HS-27A (cell line): ENCODE results near the gene CLPTM1L.

Experiments used
- DNase-seq: peaks from one replicate; pipeline ENCODE4 v3.0.0-alpha.2; 2012; ENCODE audit warnings: low read depth, missing footprints

CLPTM1L gene

DNA sequence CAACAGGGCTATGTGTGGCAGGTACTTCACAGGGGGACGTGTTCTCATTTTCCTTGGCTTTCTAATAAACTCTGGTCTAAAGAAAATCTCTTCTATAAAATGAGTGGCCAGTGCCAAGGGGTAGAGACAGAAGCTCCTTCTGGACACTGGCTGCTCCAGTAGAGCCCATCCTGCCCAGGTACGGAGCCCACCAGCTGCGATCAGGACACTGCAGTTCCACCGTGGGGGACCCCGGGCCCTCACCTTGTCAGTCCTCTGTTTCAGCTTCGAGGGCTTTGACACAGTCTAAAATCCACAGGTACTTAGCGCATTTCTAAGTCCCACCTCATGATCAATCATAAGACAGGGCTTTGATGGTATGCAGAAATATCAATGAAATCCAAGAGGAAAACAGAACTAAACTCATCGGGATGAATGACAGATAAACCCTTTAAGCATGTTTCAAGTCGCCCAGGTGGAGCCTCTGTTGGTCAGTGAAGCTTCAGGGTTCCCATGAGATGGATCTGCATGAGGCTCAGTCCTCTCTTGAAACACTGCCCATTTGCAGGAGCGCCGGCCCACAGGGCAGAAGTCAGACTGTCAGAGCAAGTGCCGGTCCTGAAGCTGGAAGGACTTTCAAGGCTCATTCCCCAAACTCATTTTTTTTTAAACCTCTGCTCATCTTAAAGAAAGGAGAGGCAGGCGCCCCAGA is 29.7 kb downstream of the CLPTM1L start:
- no peak for DNase-seq

DNA sequence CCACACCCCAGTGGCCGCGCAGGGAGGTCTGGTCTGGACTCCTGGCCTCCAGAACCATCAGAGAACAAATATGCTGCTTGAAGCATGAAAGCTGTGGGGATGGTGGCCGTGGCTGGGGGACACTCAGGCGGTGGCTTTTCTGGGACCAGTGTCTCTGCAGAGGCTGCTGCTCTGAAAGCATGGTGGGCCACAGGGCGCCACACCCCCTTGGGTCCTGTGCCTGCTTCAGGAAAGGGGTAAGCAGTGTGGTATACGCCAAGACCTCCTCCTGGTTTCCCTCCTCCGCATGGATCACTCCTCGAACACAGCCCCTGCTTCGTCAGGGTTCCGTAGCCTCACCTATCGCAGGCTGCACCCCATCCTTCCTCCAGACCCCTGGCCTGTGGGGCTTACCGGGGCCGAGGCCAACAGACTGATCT is 30.3 kb downstream of the CLPTM1L start:
- DNase-seq: no peak

DNA sequence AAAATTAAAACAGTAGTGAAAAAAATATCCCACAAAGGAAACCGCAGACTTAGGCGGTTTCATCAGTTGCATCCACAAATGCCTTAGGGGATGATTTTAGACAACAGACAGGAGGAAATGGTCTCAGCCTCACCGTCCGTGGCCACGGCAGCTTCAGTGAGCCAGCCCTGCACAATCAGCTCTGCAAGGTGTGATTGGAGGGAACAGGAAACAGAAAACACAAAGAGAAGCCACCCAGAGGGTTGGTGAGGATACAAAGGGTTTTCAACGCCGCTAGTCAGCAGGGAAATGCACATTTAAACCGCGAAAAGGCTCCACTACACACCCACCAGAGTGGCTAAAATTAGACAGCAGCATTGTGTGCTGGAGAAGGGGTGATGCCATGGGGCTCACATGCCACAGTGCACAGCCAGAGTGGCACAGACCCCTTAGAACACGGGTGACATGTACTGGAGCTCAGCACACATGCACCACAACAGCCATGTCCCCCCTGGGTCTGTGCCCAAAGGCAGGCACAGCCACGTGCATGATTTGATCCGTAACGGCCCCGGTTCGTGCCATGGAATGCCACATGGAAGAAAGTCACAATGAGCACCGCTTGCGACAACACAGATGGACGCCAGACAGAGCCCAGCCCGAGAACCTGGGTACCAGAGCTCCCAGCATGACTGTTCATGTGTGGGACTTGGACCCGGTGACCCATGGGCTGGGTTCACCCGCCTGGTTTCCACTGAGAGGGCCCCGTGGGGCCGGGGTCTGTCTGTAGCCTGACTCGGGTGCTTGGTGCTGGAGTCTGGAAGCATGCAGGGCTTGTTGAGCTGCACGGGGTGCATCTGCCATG is 31.7 kb downstream of the CLPTM1L start:
- no peak for DNase-seq

DNA sequence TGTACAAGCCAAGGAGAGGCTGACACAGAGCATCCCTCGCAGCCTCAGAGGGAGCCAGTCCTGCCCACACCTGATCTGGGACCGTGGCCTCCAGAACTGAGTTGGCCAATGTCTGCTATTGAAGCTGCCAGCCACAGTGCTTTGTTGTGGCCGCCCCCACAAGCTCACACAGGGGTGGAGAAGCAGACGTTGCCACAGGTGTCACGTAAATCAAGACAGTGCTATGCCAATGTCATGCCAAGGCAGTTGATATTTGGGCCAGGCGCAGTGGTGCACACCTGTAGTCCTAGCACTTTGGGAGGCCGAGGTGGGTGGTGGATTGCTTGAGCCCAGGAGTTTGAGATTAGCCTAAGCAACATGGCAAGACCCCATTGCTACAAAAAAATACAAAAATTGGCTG is 32.7 kb downstream of the CLPTM1L start:
- DNase-seq: no peak

DNA sequence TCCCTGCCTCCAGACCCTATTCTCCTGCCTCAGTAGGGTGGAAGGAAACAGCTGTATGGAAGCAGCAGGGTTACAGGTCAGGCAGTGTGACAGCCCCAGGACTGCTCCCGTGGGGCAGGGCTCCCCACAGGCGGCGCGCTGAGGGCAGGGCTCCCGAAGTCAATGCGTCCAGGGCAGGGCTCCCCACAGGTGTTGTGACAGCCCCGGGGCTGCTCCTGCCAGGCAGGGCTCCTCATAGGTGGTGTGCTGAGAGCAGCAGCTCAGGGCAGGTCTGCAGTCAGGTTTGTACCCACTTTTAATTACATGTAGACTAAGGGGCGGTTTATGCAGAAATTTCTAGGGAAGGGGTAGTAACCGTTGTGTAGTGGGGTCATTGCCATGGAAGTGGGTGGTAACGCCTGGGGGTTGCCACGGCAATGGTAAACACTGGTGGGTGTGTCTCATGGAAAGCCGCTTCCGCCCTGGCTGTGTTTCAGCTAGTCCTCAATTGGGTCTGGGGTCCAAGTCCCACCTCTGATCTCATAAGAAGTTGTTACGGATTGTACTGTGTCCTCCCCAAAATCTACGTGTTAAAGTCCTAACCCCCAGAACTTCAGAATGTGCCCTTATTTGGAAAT is 33.4 kb downstream of the CLPTM1L start:
- DNase-seq: no peak

DNA sequence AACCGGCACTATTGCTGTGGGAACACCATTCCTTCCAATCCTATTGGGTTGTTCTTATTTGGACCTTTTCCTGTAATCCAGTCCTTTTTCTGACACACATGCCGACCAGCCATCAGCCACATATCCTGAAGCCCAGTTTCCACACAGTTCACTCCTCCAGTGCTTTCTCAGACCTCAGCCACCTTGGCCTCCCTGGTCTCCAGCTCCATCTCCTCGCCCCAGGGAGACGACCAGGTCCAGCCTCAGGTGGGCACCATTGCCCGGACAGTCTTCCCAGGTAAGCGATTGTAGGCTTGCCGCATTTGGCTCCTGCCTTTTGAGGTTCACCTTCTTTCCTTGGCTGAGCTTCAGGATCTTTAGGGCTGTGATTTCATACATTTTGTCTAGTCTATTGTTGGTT is 34.8 kb downstream of the CLPTM1L start:
- DNase-seq: no peak

DNA sequence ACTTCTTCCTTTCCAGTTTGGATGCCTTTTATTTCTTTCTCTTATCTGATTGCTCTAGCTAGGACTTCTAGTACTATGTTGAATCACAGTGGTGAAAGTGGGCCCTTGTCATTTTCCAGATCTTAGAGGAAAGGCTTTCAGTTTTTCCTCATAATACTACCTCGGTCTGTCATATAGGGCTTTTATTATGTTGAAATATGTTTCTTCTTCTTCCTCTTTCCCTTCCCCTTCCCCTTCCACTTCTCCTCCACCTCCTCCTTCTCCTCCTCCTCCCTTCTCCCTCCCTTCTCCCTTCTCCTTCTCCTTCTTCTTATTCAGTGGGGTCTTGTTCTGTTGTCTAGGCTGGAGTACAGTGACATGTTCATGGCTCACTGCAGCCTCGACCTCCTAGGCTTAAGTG is 40.9 kb downstream of the CLPTM1L start:
- DNase-seq: no peak

DNA sequence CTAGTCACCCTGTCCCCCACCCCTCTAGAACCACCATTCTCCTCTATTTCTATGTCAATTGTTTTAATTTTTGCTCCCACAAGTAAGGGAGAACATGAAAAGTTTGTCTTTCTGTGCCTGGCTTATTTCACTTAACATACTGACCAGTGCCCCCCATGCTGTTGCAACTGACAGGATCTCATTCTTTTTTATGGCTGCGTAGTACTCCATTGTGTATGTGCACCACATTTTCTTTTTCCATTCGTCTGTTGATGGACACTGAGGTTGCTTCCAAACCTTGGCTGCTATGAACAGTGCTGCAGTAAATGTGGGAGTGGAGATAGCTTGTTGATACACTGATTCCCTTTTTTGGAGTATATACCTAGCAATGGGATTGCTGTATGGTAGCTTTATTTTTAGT is 42.6 kb downstream of the CLPTM1L start:
- DNase-seq: no peak

DNA sequence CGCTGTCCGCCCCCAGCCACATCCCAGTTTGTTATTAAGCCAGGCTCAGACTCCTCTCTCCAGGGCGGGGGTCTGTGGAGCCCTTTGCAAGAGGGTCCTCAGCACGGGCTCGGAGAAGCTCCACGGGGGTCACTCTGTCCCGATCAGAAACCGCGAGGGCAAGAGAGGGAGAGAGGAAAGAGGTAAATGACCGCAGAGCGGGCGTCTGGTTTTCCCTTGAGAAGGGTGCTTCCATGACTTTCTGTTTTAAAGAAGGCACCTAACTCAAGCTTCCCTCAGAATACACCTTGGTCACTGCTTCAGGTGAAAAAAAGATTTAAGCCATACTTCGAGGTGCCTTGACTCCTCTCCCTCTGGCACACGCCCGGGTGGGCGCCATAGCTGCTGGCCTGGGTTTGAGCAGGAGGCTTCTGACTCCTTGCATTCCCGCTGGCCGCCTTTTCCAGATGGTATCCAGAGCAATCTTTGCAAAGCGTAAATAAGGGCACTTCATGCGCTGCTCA is 44.3 kb downstream of the CLPTM1L start:
- no peak for DNase-seq

DNA sequence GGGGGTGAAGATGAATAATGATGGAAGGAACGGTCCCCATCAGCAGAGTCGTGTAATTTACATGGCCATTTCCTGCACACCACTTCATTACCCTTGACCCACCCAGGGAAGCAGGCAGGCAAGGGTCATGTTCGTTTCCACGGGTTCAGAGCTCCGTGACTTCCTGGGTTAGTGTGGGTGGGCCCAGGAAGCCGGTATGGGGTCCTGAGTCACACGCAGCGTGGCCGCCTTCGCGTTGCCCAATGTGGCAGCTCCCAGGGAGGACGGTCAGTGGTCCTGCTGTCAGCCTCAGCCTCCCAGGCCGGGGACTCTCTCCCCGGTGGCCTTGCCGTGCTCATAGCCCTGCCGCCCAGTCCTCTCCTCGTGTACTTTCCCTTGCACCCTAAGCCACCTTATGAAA is 44.9 kb downstream of the CLPTM1L start:
- no peak for DNase-seq

DNA sequence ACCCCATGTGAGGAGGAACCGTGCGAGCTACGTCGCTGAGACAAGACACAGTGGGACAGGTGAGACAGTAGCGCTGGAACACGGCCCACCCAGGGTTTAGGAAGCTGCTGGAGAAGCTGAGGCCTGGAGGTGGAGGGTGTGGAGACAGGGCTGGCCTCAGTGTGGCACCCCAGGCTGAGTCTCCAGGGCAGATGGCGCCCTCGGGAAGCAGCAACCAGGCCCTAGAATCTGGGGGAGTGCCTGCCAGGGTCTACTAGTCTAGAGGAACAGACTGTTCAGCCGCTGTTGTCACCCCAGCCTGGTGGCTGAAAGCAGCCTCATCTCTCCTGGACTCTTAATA is 45.4 kb downstream of the CLPTM1L start:
- no peak for DNase-seq

DNA sequence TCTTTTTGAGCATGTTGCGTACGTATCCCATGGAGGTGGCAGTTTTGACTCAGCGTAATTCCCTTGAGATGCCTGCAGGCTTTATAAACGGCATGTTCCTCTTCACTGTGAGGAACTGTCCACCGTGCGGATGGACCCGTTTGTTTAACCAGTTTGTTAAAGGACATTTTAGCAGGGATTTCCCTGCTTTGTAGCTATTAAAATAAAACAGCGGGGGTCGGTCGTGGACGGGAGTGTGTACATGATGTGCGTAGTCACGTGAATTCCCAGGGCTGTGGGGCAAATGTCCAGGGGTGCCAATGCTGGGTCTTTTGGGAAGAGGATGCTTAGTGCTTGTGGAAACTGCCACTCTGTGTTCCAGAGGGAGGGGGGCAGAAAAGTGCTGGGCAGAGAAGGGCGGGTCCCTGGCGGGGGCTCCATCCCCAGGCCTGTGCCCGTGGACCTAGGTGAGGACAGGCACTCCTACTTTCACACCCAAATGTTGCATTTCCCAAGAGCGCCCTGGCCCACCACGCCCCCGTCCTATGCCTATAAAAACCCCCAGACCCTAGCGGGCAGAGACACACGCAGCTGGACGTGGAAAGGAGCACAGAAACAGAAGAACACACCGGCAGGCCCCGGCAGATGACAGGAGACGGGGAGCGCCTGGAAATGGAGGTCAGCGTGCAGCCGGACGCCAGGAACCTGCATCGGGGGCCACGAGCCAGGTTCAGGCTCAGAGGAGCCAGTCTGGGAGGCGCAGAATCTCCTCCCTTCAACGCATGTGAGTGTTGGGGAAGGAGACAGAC is 46.0 kb downstream of the CLPTM1L start:
- no peak for DNase-seq

DNA sequence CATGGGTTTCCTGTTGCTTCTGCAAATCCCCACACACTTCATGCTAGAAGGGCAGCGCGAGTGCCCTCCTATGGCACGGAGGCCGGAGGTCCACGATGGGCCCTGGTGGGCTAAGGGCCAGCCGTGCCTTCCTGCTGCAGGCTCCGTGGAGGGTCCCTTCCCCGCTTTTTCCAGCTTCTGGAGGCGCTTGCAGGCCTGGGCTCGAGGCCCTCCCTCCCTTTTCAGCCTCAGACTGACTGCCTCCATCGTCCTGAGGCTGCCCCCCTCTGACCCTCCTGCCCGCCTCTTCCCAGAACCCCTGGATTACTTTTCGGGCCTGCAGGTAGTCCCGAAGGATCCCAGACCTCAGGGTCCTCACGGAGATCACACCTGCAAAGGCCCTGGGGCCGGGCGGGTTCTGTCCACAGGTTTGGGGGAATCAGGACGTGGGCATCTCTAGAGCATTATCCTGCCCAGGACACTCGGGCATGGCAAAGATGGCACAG is 46.8 kb downstream of the CLPTM1L start:
- no peak for DNase-seq

DNA sequence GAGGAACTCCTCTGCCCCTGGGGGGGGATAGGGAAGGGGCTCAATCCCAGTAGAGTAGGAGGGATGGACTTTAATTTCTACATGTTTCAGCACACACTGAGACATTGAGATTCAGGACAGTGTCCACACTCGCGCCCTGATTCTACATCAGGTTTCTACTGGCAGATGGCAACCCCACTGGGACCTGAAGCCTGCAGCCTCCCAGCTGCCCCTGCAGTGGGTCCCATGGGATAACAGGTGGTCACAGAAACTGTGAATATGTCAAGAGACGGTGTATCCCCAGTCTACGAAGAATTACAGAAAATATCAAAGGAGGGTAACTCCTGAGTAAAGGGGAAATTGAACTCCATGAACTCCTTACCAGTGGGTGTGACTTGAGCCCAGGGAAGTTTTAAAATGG is 47.7 kb downstream of the CLPTM1L start:
- no peak for DNase-seq

DNA sequence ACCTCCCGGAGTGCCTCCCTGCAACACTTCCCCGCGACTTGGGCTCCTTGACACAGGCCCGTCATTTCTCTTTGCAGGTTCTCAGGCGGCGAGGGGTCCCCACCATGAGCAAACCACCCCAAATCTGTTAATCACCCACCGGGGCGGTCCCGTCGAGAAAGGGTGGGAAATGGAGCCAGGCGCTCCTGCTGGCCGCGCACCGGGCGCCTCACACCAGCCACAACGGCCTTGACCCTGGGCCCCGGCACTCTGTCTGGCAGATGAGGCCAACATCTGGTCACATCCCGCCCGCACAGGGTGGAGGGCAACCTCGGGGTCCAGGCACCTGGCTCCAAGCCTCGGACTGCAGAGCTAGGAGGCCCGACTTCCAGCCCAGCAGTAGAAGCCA is 49.3 kb downstream of the CLPTM1L start:
- DNase-seq: no peak

DNA sequence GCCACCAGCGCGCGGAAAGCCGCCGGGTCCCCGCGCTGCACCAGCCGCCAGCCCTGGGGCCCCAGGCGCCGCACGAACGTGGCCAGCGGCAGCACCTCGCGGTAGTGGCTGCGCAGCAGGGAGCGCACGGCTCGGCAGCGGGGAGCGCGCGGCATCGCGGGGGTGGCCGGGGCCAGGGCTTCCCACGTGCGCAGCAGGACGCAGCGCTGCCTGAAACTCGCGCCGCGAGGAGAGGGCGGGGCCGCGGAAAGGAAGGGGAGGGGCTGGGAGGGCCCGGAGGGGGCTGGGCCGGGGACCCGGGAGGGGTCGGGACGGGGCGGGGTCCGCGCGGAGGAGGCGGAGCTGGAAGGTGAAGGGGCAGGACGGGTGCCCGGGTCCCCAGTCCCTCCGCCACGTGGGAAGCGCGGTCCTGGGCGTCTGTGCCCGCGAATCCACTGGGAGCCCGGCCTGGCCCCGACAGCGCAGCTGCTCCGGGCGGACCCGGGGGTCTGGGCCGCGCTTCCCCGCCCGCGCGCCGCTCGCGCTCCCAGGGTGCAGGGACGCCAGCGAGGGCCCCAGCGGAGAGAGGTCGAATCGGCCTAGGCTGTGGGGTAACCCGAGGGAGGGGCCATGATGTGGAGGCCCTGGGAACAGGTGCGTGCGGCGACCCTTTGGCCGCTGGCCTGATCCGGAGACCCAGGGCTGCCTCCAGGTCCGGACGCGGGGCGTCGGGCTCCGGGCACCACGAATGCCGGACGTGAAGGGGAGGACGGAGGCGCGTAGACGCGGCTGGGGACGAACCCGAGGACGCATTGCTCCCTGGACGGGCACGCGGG is 49.9 kb downstream of the CLPTM1L start, which contains the start of gene TERT:
Gene TERT (minus strand): TSS at position 234 of the 815 bp plus-strand sequence. CDS start 79 bp downstream, at position 155.
- no peak for DNase-seq

DNA sequence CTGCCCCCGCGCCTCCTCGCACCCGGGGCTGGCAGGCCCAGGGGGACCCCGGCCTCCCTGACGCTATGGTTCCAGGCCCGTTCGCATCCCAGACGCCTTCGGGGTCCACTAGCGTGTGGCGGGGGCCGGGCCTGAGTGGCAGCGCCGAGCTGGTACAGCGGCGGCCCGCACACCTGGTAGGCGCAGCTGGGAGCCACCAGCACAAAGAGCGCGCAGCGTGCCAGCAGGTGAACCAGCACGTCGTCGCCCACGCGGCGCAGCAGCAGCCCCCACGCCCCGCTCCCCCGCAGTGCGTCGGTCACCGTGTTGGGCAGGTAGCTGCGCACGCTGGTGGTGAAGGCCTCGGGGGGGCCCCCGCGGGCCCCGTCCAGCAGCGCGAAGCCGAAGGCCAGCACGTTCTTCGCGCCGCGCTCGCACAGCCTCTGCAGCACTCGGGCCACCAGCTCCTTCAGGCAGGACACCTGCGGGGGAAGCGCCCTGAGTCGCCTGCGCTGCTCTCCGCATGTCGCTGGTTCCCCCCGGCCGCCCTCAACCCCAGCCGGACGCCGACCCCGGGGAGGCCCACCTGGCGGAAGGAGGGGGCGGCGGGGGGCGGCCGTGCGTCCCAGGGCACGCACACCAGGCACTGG is 50.6 kb downstream of the CLPTM1L start:
- no peak for DNase-seq

DNA sequence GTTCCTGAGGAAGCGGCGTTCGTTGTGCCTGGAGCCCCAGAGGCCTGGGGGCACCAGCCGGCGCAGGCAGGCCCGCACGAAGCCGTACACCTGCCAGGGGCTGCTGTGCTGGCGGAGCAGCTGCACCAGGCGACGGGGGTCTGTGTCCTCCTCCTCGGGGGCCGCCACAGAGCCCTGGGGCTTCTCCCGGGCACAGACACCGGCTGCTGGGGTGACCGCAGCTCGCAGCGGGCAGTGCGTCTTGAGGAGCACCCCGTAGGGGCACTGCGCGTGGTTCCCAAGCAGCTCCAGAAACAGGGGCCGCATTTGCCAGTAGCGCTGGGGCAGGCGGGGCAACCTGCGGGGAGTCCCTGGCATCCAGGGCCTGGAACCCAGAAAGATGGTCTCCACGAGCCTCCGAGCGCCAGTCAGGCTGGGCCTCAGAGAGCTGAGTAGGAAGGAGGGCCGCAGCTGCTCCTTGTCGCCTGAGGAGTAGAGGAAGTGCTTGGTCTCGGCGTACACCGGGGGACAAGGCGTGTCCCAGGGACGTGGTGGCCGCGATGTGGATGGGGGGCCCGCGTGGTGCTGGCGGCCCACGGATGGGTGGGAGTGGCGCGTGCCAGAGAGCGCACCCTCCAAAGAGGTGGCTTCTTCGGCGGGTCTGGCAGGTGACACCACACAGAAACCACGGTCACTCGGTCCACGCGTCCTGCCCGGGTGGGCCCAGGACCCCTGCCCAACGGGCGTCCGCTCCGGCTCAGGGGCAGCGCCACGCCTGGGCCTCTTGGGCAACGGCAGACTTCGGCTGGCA is 51.3 kb downstream of the CLPTM1L start:
- DNase-seq: no peak

DNA sequence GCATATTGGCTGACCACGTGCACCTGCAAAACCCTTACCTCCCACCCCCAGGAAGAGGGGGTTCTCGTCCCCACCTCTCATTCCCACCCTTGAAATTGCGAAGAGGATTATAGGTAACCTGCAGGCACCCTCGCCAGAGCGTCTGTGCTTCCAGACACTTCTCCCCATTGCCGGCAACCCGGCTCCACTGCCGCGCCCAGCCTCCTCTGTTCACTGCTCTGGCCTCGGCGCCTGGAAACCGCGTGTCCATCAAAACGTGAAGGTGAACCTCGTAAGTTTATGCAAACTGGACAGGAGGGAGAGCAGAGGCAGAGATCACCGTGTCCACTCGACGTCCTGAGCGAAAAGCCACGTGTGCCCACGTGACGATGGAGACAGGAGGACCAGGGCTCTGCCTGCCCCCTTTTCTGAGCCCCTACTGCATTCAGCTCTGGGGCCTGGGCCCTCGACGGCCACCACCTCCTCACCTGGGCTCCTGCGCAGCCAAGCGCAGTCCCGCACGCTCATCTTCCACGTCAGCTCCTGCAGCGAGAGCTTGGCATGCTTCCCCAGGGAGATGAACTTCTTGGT is 52.0 kb downstream of the CLPTM1L start:
- DNase-seq: no peak
